Astrocyte (in vitro differentiated cells and primary cell): Measurements from ENCODE around the gene PCGF2.

ENCODE experiments used
- CTCF ChIP-seq: IDR thresholded peaks from 2 replicates; pipeline ENCODE4 v1.5.1; 2011; ENCODE audit warnings: low read depth, mild to moderate bottlenecking, inconsistent platforms, low read length, moderate library complexity; ENCODE audit not compliant: insufficient read depth
- EZH2 ChIP-seq: IDR thresholded peaks from 2 replicates; pipeline ENCODE4 v1.6.1; 2012; ENCODE audit warnings: mild to moderate bottlenecking, low read length, inconsistent platforms; ENCODE audit not compliant: insufficient read depth

GRCh38 chr17:38786372-38786771 lies 38.2 kb upstream of the PCGF2 start:
- no peak for TF ChIP-seq CTCF
- no peak for TF ChIP-seq EZH2
